Caco-2 (cell line): ENCODE data around the gene FOXD2. TPM values are rescaled to one million over a fixed set of nuclear protein-coding genes. Genes with fewer than 3 reads are reported as not detected.

ENCODE experiments used
- BruUV-seq: library from RNA; stranded (reverse); fragments of 400-500 nt; replicated peaks from 2 replicates; lab custom pipeline; 2021; lab: Mats Ljungman, UMichigan
- CTCF ChIA-PET: fragments of 300-600 bp; sonication (Branson Sonifier 250); formaldehyde crosslinking; loops from one replicate; lab custom pipeline; 2022; ENCODE audit warnings: antibody characterized with exemption; lab: Charles Lee
- POLR2A ChIA-PET: fragments of 300-600 bp; sonication (Branson Sonifier 250); formaldehyde crosslinking; loops from one replicate; lab custom pipeline; 2022; ENCODE audit warnings: antibody characterized with exemption; lab: Charles Lee
- DNase-seq, 2 experiments: peaks; one replicate each; pipeline versions ENCODE4 v3.0.0 to v3.0.0-alpha.2; 2020 to 2022
- H3K27me3 ChIP-seq: replicated peaks from 2 replicates; pipeline ENCODE4 v1.6.0; 2011; ENCODE audit warnings: low read length; ENCODE audit not compliant: control insufficient read depth, insufficient read depth
- H3K36me3 ChIP-seq: 2 replicates; pipeline ENCODE4 v1.5.1; 2011; ENCODE audit warnings: low read length; ENCODE audit not compliant: control insufficient read depth, insufficient read depth
- H3K4me1 ChIP-seq: fragments of 250-450 bp; sonication (Bioruptor Pico); 2 replicates; pipeline ENCODE4 v1.5.1; 2020; ENCODE audit warnings: mild to moderate bottlenecking
- H3K4me3 ChIP-seq: 2 replicates; pipeline ENCODE4 v1.5.1; 2011; ENCODE audit warnings: low read depth, mild to moderate bottlenecking, control low read depth, low read length
- H3K9me3 ChIP-seq: fragments of 250-450 bp; sonication (Bioruptor Pico); 2 replicates; pipeline ENCODE4 v1.5.1; 2020; ENCODE audit warnings: mild to moderate bottlenecking, moderate library complexity
- H3K27ac Mint-ChIP-seq: one replicate; pipeline ENCODE4 v1.8.0; 2022; ENCODE audit warnings: mixed read lengths; ENCODE audit not compliant: unreplicated experiment
- H3K27me3 Mint-ChIP-seq: one replicate; pipeline ENCODE4 v1.8.0; 2022; ENCODE audit warnings: mixed read lengths; ENCODE audit not compliant: insufficient read depth, unreplicated experiment
- H3K36me3 Mint-ChIP-seq: one replicate; pipeline ENCODE4 v1.8.0; 2022; ENCODE audit warnings: mild to moderate bottlenecking, mixed read lengths; ENCODE audit not compliant: insufficient read depth, unreplicated experiment
- H3K4me1 Mint-ChIP-seq: one replicate; pipeline ENCODE4 v1.8.0; 2022; ENCODE audit warnings: low read depth, mixed read lengths; ENCODE audit not compliant: unreplicated experiment
- H3K4me3 Mint-ChIP-seq: one replicate; pipeline ENCODE4 v1.8.0; 2022; ENCODE audit warnings: mild to moderate bottlenecking, moderate library complexity, mixed read lengths; ENCODE audit not compliant: unreplicated experiment
- H3K9me3 Mint-ChIP-seq: one replicate; pipeline ENCODE4 v1.8.0; 2022; ENCODE audit warnings: mixed read lengths; ENCODE audit not compliant: unreplicated experiment
- CTCF ChIP-seq, 2 experiments: fragments of 200-600 bp in 1 of 2; IDR thresholded peaks; 1 replicate in 1 of 2; 2 replicates in 1 of 2; pipeline versions ENCODE4 v1.5.1 to v1.8.0; 2011 to 2022; ENCODE audit warnings: antibody characterized with exemption in 1 of 2, control low read depth in 1 of 2, inconsistent platforms in 1 of 2, low read depth in 1 of 2, low read length in 1 of 2, mild to moderate bottlenecking in 1 of 2, moderate library complexity in 1 of 2; ENCODE audit not compliant: insufficient read depth in 1 of 2, severe bottlenecking in 1 of 2, unreplicated experiment in 1 of 2
- intact Hi-C: fragments of 100-400 bp; cut with micrococcal nuclease; formaldehyde crosslinking; loops from one replicate; pipeline ENCODE4 v1.10.0; 2022; ENCODE audit not compliant: unreplicated experiment
- total RNA-seq: library from RNA; stranded (reverse); gene quantifications from 2 replicates; pipeline ENCODE4 v1.2.3, GENCODE V29; 2022

FOXD2 gene
- total RNA-seq, 1 experiment from 2014 or later = 4.6 TPM

DNA sequence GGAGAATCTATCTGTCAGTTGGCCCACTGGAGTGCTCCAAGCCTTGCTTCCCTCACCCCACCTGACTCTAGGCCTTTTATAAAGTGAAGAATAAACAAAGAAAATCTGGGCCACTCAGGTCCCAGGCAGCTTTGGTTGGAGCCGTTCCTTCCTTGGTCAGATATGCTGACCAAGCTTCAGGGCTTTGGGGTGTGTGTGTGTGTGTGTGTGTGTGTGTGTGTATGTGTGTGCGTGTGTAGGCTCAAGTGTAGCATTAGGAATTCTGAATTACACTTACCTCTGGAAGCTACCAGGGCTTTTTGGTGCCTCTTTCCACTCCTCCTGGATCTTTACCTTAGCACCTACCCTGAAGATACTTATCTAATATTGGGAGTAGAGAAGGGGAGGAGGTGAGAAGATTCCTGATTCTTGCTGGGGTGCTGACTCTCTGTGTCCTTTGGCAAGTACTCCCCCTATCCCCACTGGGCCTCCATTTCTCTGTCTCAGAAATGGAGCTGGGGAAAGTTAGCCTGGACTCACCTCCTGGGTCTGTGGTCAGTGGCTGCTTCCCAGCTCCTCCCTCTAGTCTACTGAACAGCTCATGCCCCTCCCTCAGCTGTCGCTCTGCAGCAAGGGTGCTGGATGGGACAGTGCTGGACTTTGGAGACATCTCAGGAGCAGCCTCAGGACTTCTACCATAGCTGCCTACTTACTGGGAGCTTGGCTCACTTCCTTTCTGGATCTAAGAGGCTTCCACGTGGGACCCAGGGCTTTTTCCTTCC is 10.8 kb downstream of the FOXD2 start:
- DNase-seq = no peak
- H3K9me3 ChIP-seq = no peaks in the 10 kb centered on the region
- TF ChIP-seq CTCF (IDR thresholded peaks at IDR 0.05; ENCODE audit: insufficient read depth in 1 of 2, low read depth in 1 of 2, low read length in 1 of 2, severe bottlenecking in 1 of 2, unreplicated experiment in 1 of 2) = no peak
- Mint-ChIP-seq H3K27me3 (no peaks in the 10 kb centered on the region), H3K4me1 (no peaks in the 10 kb centered on the region), H3K4me3 (no peak overlapping the region), H3K9me3 (no peaks in the 10 kb centered on the region), H3K27ac (no peak overlapping the region), H3K36me3 (peaks cover 4% of the 10 kb centered on the region)
- intact Hi-C loops = no loop called here
- H3K27me3 ChIP-seq = no peaks in the 10 kb centered on the region
- no peaks in the 10 kb centered on the region for H3K36me3 ChIP-seq
- BruUV-seq = no TSS peak
- ChIA-PET POLR2A (no interaction called here), CTCF (interaction anchor here (0.6 to 1.4 kb wide), 4 partner anchors 11 to 277 kb away, joined by 3 to 8 read pairs (median 3); partner anchors contain the start of gene FOXD2)
- no peak overlapping the region for H3K4me3 ChIP-seq
- no peaks in the 10 kb centered on the region for H3K4me1 ChIP-seq

- Mint-ChIP-seq H3K9me3 (no peaks in the 10 kb centered on the region), H3K27ac (no peak overlapping the region), H3K4me3 (no peak overlapping the region), H3K27me3 (no peaks in the 10 kb centered on the region), H3K36me3 (peaks cover 2% of the 10 kb centered on the region), H3K4me1 (no peaks in the 10 kb centered on the region)
- DNase-seq = peak in 1 of 2 experiments; percentile 30
- no peaks in the 10 kb centered on the region for H3K27me3 ChIP-seq
- CTCF ChIA-PET = interaction anchor here (1.4 to 1.7 kb wide), 2 partner anchors 13 to 28 kb away, joined by 4 to 8 read pairs; partner anchors contain the start of gene FOXD2
- no TSS peak for BruUV-seq
- H3K4me1 ChIP-seq = no peaks in the 10 kb centered on the region
- TF ChIP-seq CTCF (IDR thresholded peaks at IDR 0.05; ENCODE audit: insufficient read depth in 1 of 2, low read depth in 1 of 2, low read length in 1 of 2, severe bottlenecking in 1 of 2, unreplicated experiment in 1 of 2) = peak; percentile 24 to 32
- POLR2A ChIA-PET = no interaction called here
- H3K9me3 ChIP-seq = no peaks in the 10 kb centered on the region
- intact Hi-C loops = no loop called here
- no peak overlapping the region for H3K4me3 ChIP-seq
- H3K36me3 ChIP-seq = no peaks in the 10 kb centered on the region
Observed at GRCh38 chr1:47449822-47450552, 12.1 kb downstream of the FOXD2 start.

GRCh38 chr1:47450606-47451005 is 12.8 kb downstream of the FOXD2 start:
- Mint-ChIP-seq H3K36me3 (no peaks in the 10 kb centered on the region), H3K27ac (no peak overlapping the region), H3K9me3 (no peaks in the 10 kb centered on the region), H3K4me1 (no peaks in the 10 kb centered on the region), H3K27me3 (no peaks in the 10 kb centered on the region), H3K4me3 (no peak overlapping the region)
- no peak for DNase-seq
- no peak overlapping the region for H3K4me3 ChIP-seq
- H3K27me3 ChIP-seq = no peaks in the 10 kb centered on the region
- CTCF ChIA-PET = interaction anchor here (1.7 kb wide), 1 partner anchor 27 kb away, joined by 4 read pairs; no protein-coding TSS in a partner anchor
- H3K36me3 ChIP-seq = no peaks in the 10 kb centered on the region
- intact Hi-C loops = no loop called here
- BruUV-seq = no TSS peak
- no peaks in the 10 kb centered on the region for H3K4me1 ChIP-seq
- POLR2A ChIA-PET = no interaction called here
- no peaks in the 10 kb centered on the region for H3K9me3 ChIP-seq
- TF ChIP-seq CTCF (IDR thresholded peaks at IDR 0.05; ENCODE audit: insufficient read depth in 1 of 2, low read depth in 1 of 2, low read length in 1 of 2, severe bottlenecking in 1 of 2, unreplicated experiment in 1 of 2) = no peak
